HepG2 (cell line): ENCODE data around the gene PFN4. TPM values are rescaled to one million over a fixed set of nuclear protein-coding genes. Genes with fewer than 3 reads are reported as not detected.

ENCODE experiments used
- ATAC-seq: fragments of 200-7000 bp; cut with Tn5 transposase; 3 replicates; pipeline ENCODE4 v1.9.1; 2020; ENCODE audit warnings: mild to moderate bottlenecking, moderate library complexity
- BruUV-seq: library from RNA; stranded (reverse); fragments of 400-500 nt; replicated peaks from 2 replicates; lab custom pipeline; 2021; lab: Mats Ljungman, UMichigan
- CTCF ChIA-PET: fragments of 300-600 bp; formaldehyde crosslinking; extraction: SDS; loops from one replicate; lab custom pipeline; 2021; ENCODE audit warnings: low total read pairs, inconsistent platforms, low intra/inter-chr PET ratio; lab: Yijun Ruan, JAX
- POLR2A ChIA-PET: fragments of 350-600 bp; sonication (Branson Sonifier 250); formaldehyde crosslinking; loops from one replicate; lab custom pipeline; 2020; ENCODE audit warnings: antibody characterized with exemption, inconsistent platforms; lab: Yijun Ruan, JAX
- DNase-seq: peaks from one replicate; pipeline ENCODE4 v3.0.0-alpha.2; 2015; ENCODE audit warnings: low spot score
- FAIRE-seq: peaks from 3 replicates; lab custom pipeline; 2011; peaks lifted over from hg19 to GRCh38; lab: Jason Lieb, UNC
- H2AFZ ChIP-seq: one replicate; pipeline ENCODE4 v1.6.1; 2011; ENCODE audit warnings: low read length, inconsistent platforms
- H3K27ac ChIP-seq: fragments of 300-600 bp; 3 replicates; pipeline ENCODE4 v1.8.0; 2011; ENCODE audit warnings: mixed run types, mild to moderate bottlenecking, mixed read lengths, low read length, inconsistent platforms; ENCODE audit not compliant: insufficient read depth; ENCODE audit errors: extremely low read length
- H3K27me3 ChIP-seq, 2 experiments: fragments of 200-600 bp in 1 of 2; 2 replicates in 1 of 2; 3 replicates in 1 of 2; pipeline versions ENCODE4 v1.6.0 to v1.8.0; 2011; ENCODE audit warnings: low read length in 2 of 2, mild to moderate bottlenecking in 2 of 2, moderate library complexity in 2 of 2, inconsistent platforms in 1 of 2; ENCODE audit not compliant: insufficient read depth in 2 of 2, control insufficient read depth in 1 of 2
- H3K36me3 ChIP-seq, 2 experiments: fragments of 200-600 bp in 1 of 2; replicated peaks in 1 of 2; 2 replicates in 1 of 2; 3 replicates in 1 of 2; pipeline versions ENCODE4 v1.5.1 to v1.8.0; 2011; ENCODE audit warnings: low read length in 2 of 2, inconsistent platforms in 1 of 2; ENCODE audit not compliant: insufficient read depth in 2 of 2, control insufficient read depth in 1 of 2
- H3K4me1 ChIP-seq: 2 replicates; pipeline ENCODE4 v1.5.1; 2012; ENCODE audit warnings: low read length, inconsistent platforms; ENCODE audit not compliant: insufficient read depth
- H3K4me2 ChIP-seq: 2 replicates; pipeline ENCODE4 v1.6.0; 2011; ENCODE audit warnings: low read depth, low read length, inconsistent platforms
- H3K4me3 ChIP-seq, 3 experiments: fragments of 200-600 bp in 1 of 3; sonication (generic), shearing (Covaris generic) in 1 of 3; replicated peaks in 1 of 3; 2 replicates each; pipeline ENCODE4 v1.5.1; 2011 to 2016; ENCODE audit warnings: low read length in 3 of 3, inconsistent platforms in 2 of 3, low read depth in 2 of 3, mild to moderate bottlenecking in 2 of 3, control low read depth in 1 of 3, mixed read lengths in 1 of 3; ENCODE audit not compliant: insufficient read depth in 1 of 3
- H3K79me2 ChIP-seq: one replicate; pipeline ENCODE4 v1.6.1; 2011; ENCODE audit warnings: low read length, inconsistent platforms; ENCODE audit not compliant: insufficient read depth
- H3K9ac ChIP-seq: 2 replicates; pipeline ENCODE4 v1.6.0; 2011; ENCODE audit warnings: mild to moderate bottlenecking, low read depth, low read length, inconsistent platforms; ENCODE audit not compliant: insufficient read depth
- H3K9me3 ChIP-seq: 2 replicates; pipeline ENCODE4 v1.5.1; 2012; ENCODE audit warnings: mild to moderate bottlenecking, low read length
- H4K20me1 ChIP-seq: 2 replicates; pipeline ENCODE4 v1.6.0; 2011; ENCODE audit warnings: inconsistent platforms, mild to moderate bottlenecking, low read length, moderate library complexity; ENCODE audit not compliant: insufficient read depth
- ATF7 ChIP-seq, 2 experiments: fragments of 450-650 bp in 1 of 2; sonication (generic) in 1 of 2; formaldehyde crosslinking in 1 of 2; IDR thresholded peaks; 2 replicates each; pipeline versions ENCODE4 v1.4.0 to v1.6.1; 2016 to 2020; ENCODE audit warnings: antibody characterized with exemption in 1 of 2, mild to moderate bottlenecking in 1 of 2, missing genetic modification reagents in 1 of 2
- HHEX ChIP-seq: IDR thresholded peaks from 2 replicates; pipeline ENCODE4 v1.6.1; 2016; ENCODE audit warnings: control low read depth
- HOXD1 ChIP-seq: sonication (generic); formaldehyde crosslinking; IDR thresholded peaks from 2 replicates; pipeline ENCODE4 v1.5.0; 2020; ENCODE audit warnings: missing genetic modification reagents
- JARID2 ChIP-seq: sonication (generic); formaldehyde crosslinking; IDR thresholded peaks from 2 replicates; pipeline ENCODE4 v1.8.1; 2023; ENCODE audit warnings: missing genetic modification reagents, inconsistent platforms; ENCODE audit not compliant: insufficient replicate concordance
- MNT ChIP-seq: fragments of 450-650 bp; IDR thresholded peaks from 2 replicates; pipeline ENCODE4 v1.6.1; 2016
- POLR2AphosphoS2 ChIP-seq: IDR thresholded peaks from 2 replicates; pipeline ENCODE4 v1.6.1; 2011; ENCODE audit warnings: low read depth, low read length, improper control_type of control experiment
- RNF2 ChIP-seq: fragments of 450-650 bp; conservative IDR thresholded peaks from 2 replicates; pipeline ENCODE4 v1.6.1; 2016; ENCODE audit warnings: low read depth
- ZNF761 ChIP-seq: sonication (generic); formaldehyde crosslinking; conservative IDR thresholded peaks from 2 replicates; pipeline ENCODE4 v1.4.0; 2020; ENCODE audit warnings: mild to moderate bottlenecking, missing genetic modification reagents
- WGBS: methylation state at CpG from one replicate; pipeline ENCODE4 v1.1.6; 2017; ENCODE audit warnings: low lambda C conversion rate; 5-methylcytosine and 5-hydroxymethylcytosine counted together
- in situ Hi-C: cut with HindIII; loops from 2 replicates; pipeline ENCODE4 v1.10.0; 2017; ENCODE audit warnings: low pct_unique_long_range_greater_than_20kb; ENCODE audit not compliant: extremely low pct_ligation_motif_present
- intact Hi-C: fragments of 100-400 bp; cut with micrococcal nuclease; formaldehyde crosslinking; loops from one replicate; pipeline ENCODE4 v1.10.0; 2022; ENCODE audit not compliant: unreplicated experiment
- polyA plus RNA-seq, 8 experiments: library from polyadenylated mRNA; depleted of rRNA in 3 of 8; stranded (reverse) in 7 of 8; unstranded in 1 of 8; fragments of >200 nt; fragmentation: Illumina TruSeq in 4 of 8; extraction: Trizol in 4 of 8; gene quantifications; 2 replicates each; pipeline versions ENCODE4 v1.2.1 to v1.2.3, GENCODE V29; 2011 to 2016; ENCODE audit warnings: low read depth in 4 of 8, missing spikeins in 1 of 8, mixed read lengths in 1 of 8; ENCODE audit not compliant: insufficient read depth in 1 of 8
- total RNA-seq, 5 experiments: library from RNA; depleted of rRNA; stranded (reverse); fragments of >200 nt; fragmentation: Illumina TruSeq; extraction: Trizol; gene quantifications; 2 replicates each; pipeline ENCODE4 v1.2.3, GENCODE V29; 2016; ENCODE audit warnings: low read depth in 1 of 5

PFN4 gene
- total and polyA plus RNA-seq, 2 of the 13 experiments (the other 11 are each of a cell fraction or from before 2014, with no cell fraction given), result 0.12 to 0.20 TPM

GRCh38 chr2:24072259-24072658, 50.9 kb downstream of the PFN4 start:
- ChIA-PET POLR2A (interaction anchor here (0.6 to 4.6 kb wide), 2 partner anchors 12 to 146 kb away, joined by 3 to 28 read pairs; partner anchors contain the start of genes ATAD2B and TP53I3), CTCF (no interaction called here)
- TF ChIP-seq MNT, result peak; percentile 92
- TF ChIP-seq RNF2, result no peak
- TF ChIP-seq HHEX (CRISPR knock-in tag), result no peak
- 0 out of 2 replicates have a peak, but pooled peaks have one; percentile 20 for TF ChIP-seq POLR2AphosphoS2
- Histone ChIP-seq H3K27ac (no peak overlapping the region), H3K79me2 (peaks cover 28% of the 10 kb centered on the region), H3K9me3 (no peaks in the 10 kb centered on the region), H2AFZ (no peak overlapping the region), H3K36me3 (peaks cover 10 to 47% of the 10 kb centered on the region in 2 experiments), H3K4me1 (peaks cover 15% of the 10 kb centered on the region), H3K4me3 (no peak overlapping the region), H4K20me1 (no peaks in the 10 kb centered on the region), H3K4me2 (no peak overlapping the region), H3K27me3 (no peaks in the 10 kb centered on the region; a peak in 1 of 5 replicates), H3K9ac (no peak overlapping the region)
- 83% methylated on average over 4 of the region's 4 CpGs for WGBS
- in situ Hi-C loops (no loop called here), intact Hi-C loops (no loop called here)
- DNase-seq, result no peak
- no peak for ATAC-seq
- no peak for FAIRE-seq
- BruUV-seq, result no TSS peak

- CTCF ChIA-PET, result no interaction called here
- Histone ChIP-seq H3K9me3 (no peaks in the 10 kb centered on the region), H2AFZ (no peak overlapping the region), H3K27ac (no peak overlapping the region), H3K4me2 (no peak overlapping the region), H3K4me1 (no peaks in the 10 kb centered on the region), H3K36me3 (peaks cover 17 to 56% of the 10 kb centered on the region in 2 experiments), H3K79me2 (no peaks in the 10 kb centered on the region), H3K27me3 (no peaks in the 10 kb centered on the region), H4K20me1 (no peaks in the 10 kb centered on the region), H3K9ac (no peak overlapping the region), H3K4me3 (no peak overlapping the region)
- intact Hi-C loops (no loop called here), in situ Hi-C loops (no loop called here)
- POLR2A ChIA-PET, result interaction anchor here (1.5 to 5.2 kb wide), 7 partner anchors 11 to 138 kb away, joined by 4 to 20 read pairs (median 9); partner anchors contain the start of genes ATAD2B, SF3B6, TP53I3 and WDCP
- 98% methylated on average over 2 of the region's 2 CpGs for WGBS
- no TSS peak for BruUV-seq
- TF ChIP-seq JARID2 (CRISPR knock-in tag) (no peak), HOXD1 (no peak), ATF7 (IDR thresholded peaks at IDR 0.05) (peak; percentile 60), ATF7 (CRISPR knock-in tag; IDR thresholded peaks at IDR 0.05) (no peak), ZNF761 (CRISPR knock-in tag) (no peak)
- FAIRE-seq, result no peak
- DNase-seq, result no peak
- no peak for ATAC-seq
Measured at GRCh38 chr2:24065341-24065740, 57.8 kb downstream of the PFN4 start.

Other genes with a start within 250 kb of the PFN4 start
- gene ATAD2B, start 196.2 kb downstream of the PFN4 start, total RNA-seq (2016; rRNA removed; fragmentation: Illumina TruSeq; extraction: Trizol), result 22.2 and 22.4 TPM in 2 replicates
- 4.3 and 5.3 TPM in 2 replicates for gene ATAD2B, start 196.2 kb downstream of the PFN4 start, polyA plus RNA-seq (2011; rRNA removed)
- 20.9 and 29.6 TPM in 2 replicates for gene UBXN2A, start 182.9 kb downstream of the PFN4 start, total RNA-seq (2016; rRNA removed; fragmentation: Illumina TruSeq; extraction: Trizol)
- gene UBXN2A, start 182.9 kb downstream of the PFN4 start, polyA plus RNA-seq (2011; rRNA removed), result 6.8 and 8.3 TPM in 2 replicates
- 0.48 and 0.93 TPM in 2 replicates for gene MFSD2B, start 113.2 kb downstream of the PFN4 start, total RNA-seq (2016; rRNA removed; fragmentation: Illumina TruSeq; extraction: Trizol)
- gene MFSD2B, start 113.2 kb downstream of the PFN4 start, polyA plus RNA-seq (2011; rRNA removed), result 0.07 and 0.21 TPM in 2 replicates
- 22.6 and 39.4 TPM in 2 replicates for gene WDCP, start 75.9 kb downstream of the PFN4 start, total RNA-seq (2016; rRNA removed; fragmentation: Illumina TruSeq; extraction: Trizol)
- 17.4 and 20.6 TPM in 2 replicates for gene WDCP, start 75.9 kb downstream of the PFN4 start, polyA plus RNA-seq (2011; rRNA removed)
- 35.2 and 36.8 TPM in 2 replicates for gene FKBP1B, start 73.6 kb downstream of the PFN4 start, total RNA-seq (2016; rRNA removed; fragmentation: Illumina TruSeq; extraction: Trizol)
- 96.3 and 103 TPM in 2 replicates for gene FKBP1B, start 73.6 kb downstream of the PFN4 start, polyA plus RNA-seq (2011; rRNA removed)
- 182 and 254 TPM in 2 replicates for gene SF3B6, start 47.0 kb downstream of the PFN4 start, total RNA-seq (2016; rRNA removed; fragmentation: Illumina TruSeq; extraction: Trizol)
- gene SF3B6, start 47.0 kb downstream of the PFN4 start, polyA plus RNA-seq (2011; rRNA removed), result 140 and 177 TPM in 2 replicates
- 44.1 and 48.2 TPM in 2 replicates for gene TP53I3, start 38.5 kb downstream of the PFN4 start, total RNA-seq (2016; rRNA removed; fragmentation: Illumina TruSeq; extraction: Trizol)
- 24.6 and 25.0 TPM in 2 replicates for gene TP53I3, start 38.5 kb downstream of the PFN4 start, polyA plus RNA-seq (2011; rRNA removed)
- 0.45 and 1.1 TPM in 2 replicates for gene FAM228B, start 135 bp upstream of the PFN4 start, total RNA-seq (2016; rRNA removed; fragmentation: Illumina TruSeq; extraction: Trizol)
- 0.79 and 0.99 TPM in 2 replicates for gene FAM228B, start 135 bp upstream of the PFN4 start, polyA plus RNA-seq (2011; rRNA removed)
- gene FAM228A, start 51.7 kb upstream of the PFN4 start, total RNA-seq (2016; rRNA removed; fragmentation: Illumina TruSeq; extraction: Trizol), result not detected in 2 replicates
- not detected in 2 replicates for gene FAM228A, start 51.7 kb upstream of the PFN4 start, polyA plus RNA-seq (2011; rRNA removed)
- gene ITSN2, start 237.2 kb upstream of the PFN4 start, total RNA-seq (2016; rRNA removed; fragmentation: Illumina TruSeq; extraction: Trizol), result 26.6 and 33.4 TPM in 2 replicates
- 22.4 and 26.0 TPM in 2 replicates for gene ITSN2, start 237.2 kb upstream of the PFN4 start, polyA plus RNA-seq (2011; rRNA removed)